HEK293 (cell line): ENCODE results near the gene C2orf66.

Source experiments
- CTCF ChIA-PET: fragments of 350-600 bp; formaldehyde crosslinking; extraction: SDS; loops from one replicate; lab custom pipeline; 2021; ENCODE audit warnings: antibody characterized with exemption; lab: Yijun Ruan, JAX
- POLR2A ChIA-PET: fragments of 300-600 bp; formaldehyde crosslinking; extraction: SDS; loops from one replicate; lab custom pipeline; 2020; ENCODE audit warnings: antibody characterized with exemption, inconsistent platforms; lab: Yijun Ruan, JAX
- H3K27ac ChIP-seq: fragments of 200-500 bp; sonication (Bioruptor generic); 2 replicates; pipeline ENCODE4 v1.5.1; 2014; ENCODE audit warnings: low read depth, low read length, control low read depth, inconsistent platforms; ENCODE audit errors: extremely low read depth
- H3K36me3 ChIP-seq, 2 experiments: fragments of 200-500 bp in 1 of 2; sonication (Bioruptor generic) in 1 of 2; 1 replicate in 1 of 2; 2 replicates in 1 of 2; pipeline ENCODE4 v1.5.1; 2014 to 2017; ENCODE audit warnings: inconsistent platforms in 2 of 2, low read length in 2 of 2; ENCODE audit not compliant: control insufficient read depth in 2 of 2, insufficient read depth in 1 of 2
- H3K4me1 ChIP-seq: fragments of 200-500 bp; sonication (Bioruptor generic); 2 replicates; pipeline ENCODE4 v1.5.1; 2014; ENCODE audit warnings: mild to moderate bottlenecking, low read length, inconsistent platforms; ENCODE audit not compliant: control insufficient read depth, insufficient read depth
- H3K4me3 ChIP-seq: 2 replicates; pipeline ENCODE4 v1.5.1; 2011; ENCODE audit warnings: low read depth, mild to moderate bottlenecking, control low read depth, low read length, moderate library complexity
- H3K9me3 ChIP-seq: fragments of 200-500 bp; sonication (Bioruptor generic); 2 replicates; pipeline ENCODE4 v1.5.1; 2014; ENCODE audit warnings: low read depth, low read length, inconsistent platforms; ENCODE audit not compliant: control insufficient read depth, insufficient read depth
- AEBP2 ChIP-seq: fragments of 450-650 bp; formaldehyde crosslinking; IDR thresholded peaks from 2 replicates; pipeline ENCODE4 v1.5.1; 2016; ENCODE audit warnings: missing biosample characterization, missing genetic modification characterization, borderline replicate concordance
- BCL11A ChIP-seq: fragments of 450-650 bp; formaldehyde crosslinking; IDR thresholded peaks from 2 replicates; pipeline ENCODE4 v1.5.1; 2016; ENCODE audit warnings: low read depth, missing biosample characterization, missing genetic modification characterization
- FEZF1 ChIP-seq: fragments of 450-650 bp; formaldehyde crosslinking; IDR thresholded peaks from 2 replicates; pipeline ENCODE4 v1.5.1; 2016; ENCODE audit warnings: missing biosample characterization, missing genetic modification characterization
- INSM2 ChIP-seq: fragments of 450-650 bp; formaldehyde crosslinking; IDR thresholded peaks from 2 replicates; pipeline ENCODE4 v1.5.1; 2016; ENCODE audit warnings: missing biosample characterization, missing genetic modification characterization
- MEIS1 ChIP-seq: sonication (generic); formaldehyde crosslinking; IDR thresholded peaks from 2 replicates; pipeline ENCODE4 v1.8.1; 2022; ENCODE audit warnings: missing genetic modification reagents, mild to moderate bottlenecking, borderline replicate concordance
- ZBTB11 ChIP-seq: fragments of 450-650 bp; formaldehyde crosslinking; conservative IDR thresholded peaks from 2 replicates; pipeline ENCODE4 v1.5.1; 2016; ENCODE audit warnings: low read depth, missing biosample characterization, missing genetic modification characterization
- ZEB2 ChIP-seq: fragments of 450-650 bp; formaldehyde crosslinking; IDR thresholded peaks from 2 replicates; pipeline ENCODE4 v1.5.1; 2016; ENCODE audit warnings: missing biosample characterization, missing genetic modification characterization
- ZFP69B ChIP-seq: fragments of 450-650 bp; formaldehyde crosslinking; IDR thresholded peaks from 2 replicates; pipeline ENCODE4 v1.5.1; 2016; ENCODE audit warnings: missing biosample characterization, missing genetic modification characterization
- ZNF138 ChIP-seq: fragments of 450-650 bp; formaldehyde crosslinking; IDR thresholded peaks from 2 replicates; pipeline ENCODE4 v1.5.1; 2016; ENCODE audit warnings: missing biosample characterization, missing genetic modification characterization, borderline replicate concordance
- ZNF280D ChIP-seq: fragments of 450-650 bp; formaldehyde crosslinking; IDR thresholded peaks from 2 replicates; pipeline ENCODE4 v1.5.1; 2016; ENCODE audit warnings: missing biosample characterization, missing genetic modification characterization
- ZNF341 ChIP-seq: fragments of 450-650 bp; formaldehyde crosslinking; IDR thresholded peaks from 2 replicates; pipeline ENCODE4; 2016; ENCODE audit warnings: low read depth, missing biosample characterization, missing genetic modification characterization
- ZNF423 ChIP-seq: fragments of 450-650 bp; formaldehyde crosslinking; IDR thresholded peaks from 2 replicates; pipeline ENCODE4 v1.5.1; 2016; ENCODE audit warnings: missing biosample characterization, missing genetic modification characterization
- ZNF449 ChIP-seq: fragments of 450-650 bp; formaldehyde crosslinking; IDR thresholded peaks from 2 replicates; pipeline ENCODE4 v1.5.1; 2017; ENCODE audit warnings: missing biosample characterization, mild to moderate bottlenecking, missing genetic modification characterization, moderate library complexity
- ZNF48 ChIP-seq: fragments of 450-650 bp; formaldehyde crosslinking; IDR thresholded peaks from 2 replicates; pipeline ENCODE4 v1.5.1; 2016; ENCODE audit warnings: missing biosample characterization, missing genetic modification characterization
- ZNF548 ChIP-seq: fragments of 450-650 bp; formaldehyde crosslinking; IDR thresholded peaks from 2 replicates; pipeline ENCODE4 v1.5.1; 2016; ENCODE audit warnings: missing biosample characterization, missing genetic modification characterization
- ZNF621 ChIP-seq: fragments of 450-650 bp; formaldehyde crosslinking; IDR thresholded peaks from 2 replicates; pipeline ENCODE4 v1.5.1; 2017; ENCODE audit warnings: missing biosample characterization, missing genetic modification characterization
- ZNF664 ChIP-seq: fragments of 450-650 bp; formaldehyde crosslinking; IDR thresholded peaks from 2 replicates; pipeline ENCODE4 v1.5.1; 2016; ENCODE audit warnings: missing biosample characterization, missing genetic modification characterization
- ZNF701 ChIP-seq: fragments of 450-650 bp; formaldehyde crosslinking; IDR thresholded peaks from 2 replicates; pipeline ENCODE4 v1.5.1; 2016; ENCODE audit warnings: missing biosample characterization, missing genetic modification characterization
- ZNF704 ChIP-seq: fragments of 450-650 bp; formaldehyde crosslinking; IDR thresholded peaks from 2 replicates; pipeline ENCODE4 v1.5.1; 2016; ENCODE audit warnings: missing biosample characterization, missing genetic modification characterization
- ZNF768 ChIP-seq: fragments of 450-650 bp; formaldehyde crosslinking; IDR thresholded peaks from 2 replicates; pipeline ENCODE4 v1.5.1; 2018; ENCODE audit warnings: missing biosample characterization, mild to moderate bottlenecking, missing genetic modification characterization
- ZSCAN23 ChIP-seq: fragments of 450-650 bp; formaldehyde crosslinking; IDR thresholded peaks from 2 replicates; pipeline ENCODE4 v1.5.1; 2016; ENCODE audit warnings: missing biosample characterization, missing genetic modification characterization

C2orf66 gene

GRCh38 chr2:196827356-196827755 is 18.2 kb upstream of the C2orf66 start:
- H3K27ac ChIP-seq: no peak overlapping the region
- TF ChIP-seq ZNF701 (tag by site-specific recombination) (no peak), FEZF1 (tag by site-specific recombination) (no peak), ZNF548 (tag by site-specific recombination) (no peak), ZNF280D (tag by site-specific recombination) (no peak), ZFP69B (tag by site-specific recombination) (no peak), ZNF621 (tag by site-specific recombination) (no peak), ZNF704 (no peak), ZNF768 (tag by site-specific recombination) (no peak)
- TF ChIP-seq, all 188 proteins: peak for 0
- H3K36me3 ChIP-seq: no peaks in the 10 kb centered on the region; a peak in 1 of 3 replicates
- H3K9me3 ChIP-seq: no peaks in the 10 kb centered on the region
- no peaks in the 10 kb centered on the region for H3K4me1 ChIP-seq
- no peak overlapping the region for H3K4me3 ChIP-seq
- ChIA-PET POLR2A (no interaction called here), CTCF (interaction anchor here (0.6 kb wide), 1 partner anchor 354 kb away, joined by 3 read pairs; no protein-coding TSS in a partner anchor)

GRCh38 chr2:196823750-196824522 is 14.8 kb upstream of the C2orf66 start:
- CTCF ChIA-PET: no interaction called here
- H3K27ac ChIP-seq: no peak overlapping the region
- no peaks in the 10 kb centered on the region for H3K9me3 ChIP-seq
- no peaks in the 10 kb centered on the region for H3K36me3 ChIP-seq
- H3K4me1 ChIP-seq: no peaks in the 10 kb centered on the region
- H3K4me3 ChIP-seq: no peak overlapping the region
- POLR2A ChIA-PET: interaction anchor here (0.6 kb wide), 1 partner anchor 172 kb away, joined by 3 read pairs; no protein-coding TSS in a partner anchor
- TF ChIP-seq ZNF664 (tag by site-specific recombination) (no peak), ZNF48 (tag by site-specific recombination) (no peak), MEIS1 (CRISPR knock-in tag) (no peak), ZNF138 (tag by site-specific recombination) (no peak), ZEB2 (tag by site-specific recombination) (no peak), ZFP69B (tag by site-specific recombination) (no peak), INSM2 (no peak), ZNF341 (tag by site-specific recombination) (no peak), ZNF449 (no peak), ZNF423 (tag by site-specific recombination) (no peak), AEBP2 (tag by site-specific recombination) (no peak), ZBTB11 (tag by site-specific recombination) (no peak), ZSCAN23 (tag by site-specific recombination) (no peak), BCL11A (tag by site-specific recombination) (no peak)
